HG03378 (cell line): ENCODE results near the gene REG3G.

ENCODE experiments used
- ATAC-seq: cut with Tn5 transposase; IDR thresholded peaks from one replicate; pipeline ENCODE4 v1.9.1; 2021; ENCODE audit warnings: mild to moderate bottlenecking, moderate library complexity; ENCODE audit not compliant: unreplicated experiment

The REG3G gene

DNA sequence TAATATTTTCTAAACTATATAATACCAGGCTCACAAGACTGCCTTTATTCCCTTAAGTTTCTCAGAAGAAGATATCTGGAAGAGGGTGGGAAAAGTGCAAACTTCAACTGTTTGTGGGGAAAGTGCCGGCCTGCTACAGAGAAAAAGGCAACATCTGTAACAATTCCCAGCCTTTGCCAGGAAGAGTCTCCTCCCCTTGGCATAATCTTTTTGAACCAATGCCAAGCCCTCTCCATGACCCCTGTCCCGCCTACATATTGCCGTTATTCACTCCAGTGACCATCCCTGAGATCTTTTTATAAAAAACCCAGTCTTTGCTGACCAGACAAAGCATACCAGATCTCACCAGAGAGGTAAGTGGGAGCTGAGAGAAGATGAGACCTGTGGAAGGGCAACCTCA is at the start of gene REG3G:
Gene REG3G (plus strand): TSS at position 282 of the 400 bp plus-strand sequence. CDS start 392 bp downstream, outside the sequence.
- ATAC-seq: no peak

DNA sequence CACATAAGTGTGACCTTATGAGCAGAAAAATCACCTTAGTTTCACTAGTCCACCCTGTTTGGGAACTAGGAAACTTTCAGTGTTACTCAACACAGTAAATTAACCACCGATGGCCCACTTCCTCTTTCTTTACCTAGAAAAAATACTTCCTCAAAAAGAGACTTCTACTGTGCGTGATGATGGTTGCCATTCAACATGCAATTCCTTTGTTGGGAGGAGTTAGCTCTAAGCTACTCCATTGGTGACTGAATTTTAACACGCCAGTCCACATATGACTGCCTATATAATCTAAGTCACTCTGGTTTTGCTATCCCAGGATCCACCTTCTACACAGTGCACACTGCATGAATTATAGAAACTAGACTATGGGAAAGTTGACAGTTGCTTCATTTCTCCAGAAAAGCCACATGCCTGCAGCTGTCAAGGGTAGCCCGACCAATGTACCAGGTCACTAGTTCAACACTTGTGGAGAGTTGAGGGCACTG is 47.8 kb upstream of the REG3G start:
- ATAC-seq: peak; percentile 99

DNA sequence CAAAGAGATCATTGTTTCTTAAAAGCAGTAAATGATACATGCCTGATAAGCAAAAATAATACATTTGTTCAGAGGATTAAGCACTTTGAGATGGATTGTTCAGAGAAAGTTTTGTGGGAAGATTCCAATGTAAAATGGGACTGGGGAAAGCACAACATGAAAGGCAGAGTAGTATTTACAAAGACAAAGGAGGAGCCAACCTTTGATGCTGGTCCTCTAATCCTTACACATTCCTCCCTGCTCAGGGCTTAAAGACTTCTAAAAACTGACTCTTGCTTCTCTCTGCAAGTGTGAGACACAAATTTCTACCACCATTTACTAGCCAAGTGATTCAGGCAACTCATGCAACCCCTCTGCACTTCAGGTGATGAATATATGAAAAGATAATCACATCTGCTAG is 47.2 kb upstream of the REG3G start:
- ATAC-seq: no peak

DNA sequence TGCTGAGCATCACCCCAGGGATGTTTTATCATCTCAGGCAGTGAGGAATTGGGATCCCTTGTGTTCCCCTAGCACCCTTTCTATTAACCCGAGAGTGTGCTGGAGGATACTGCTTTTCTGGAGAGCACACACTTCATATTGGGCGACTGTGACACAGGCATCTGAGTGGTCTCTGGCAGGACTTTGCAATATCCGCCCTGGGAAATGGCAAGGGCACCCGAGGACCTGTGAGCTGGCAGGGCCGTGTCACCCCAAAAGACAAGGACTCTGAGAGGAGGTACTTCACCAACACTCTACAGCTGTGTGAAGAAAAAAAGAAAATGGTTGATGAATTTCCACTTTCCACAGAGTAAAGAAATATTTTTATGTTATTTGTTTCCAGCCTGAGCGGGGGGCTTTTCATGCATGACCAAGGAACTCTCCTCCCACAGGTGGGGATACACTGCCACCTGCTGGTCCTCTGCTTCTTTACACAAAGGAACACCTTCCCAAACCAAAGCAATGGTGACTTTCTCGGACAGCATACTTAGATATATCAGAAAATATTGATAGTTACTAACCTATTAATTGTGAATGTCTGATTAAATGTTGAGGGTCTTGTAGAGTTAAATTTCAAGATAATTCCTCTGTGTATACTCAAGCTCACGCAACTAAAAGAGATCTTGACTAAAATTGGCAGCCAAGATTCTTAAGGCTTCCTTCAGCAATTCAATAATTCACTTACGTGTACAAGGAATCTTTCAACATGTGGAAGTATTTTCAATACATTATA is 45.9 kb upstream of the REG3G start:
- no peak for ATAC-seq

DNA sequence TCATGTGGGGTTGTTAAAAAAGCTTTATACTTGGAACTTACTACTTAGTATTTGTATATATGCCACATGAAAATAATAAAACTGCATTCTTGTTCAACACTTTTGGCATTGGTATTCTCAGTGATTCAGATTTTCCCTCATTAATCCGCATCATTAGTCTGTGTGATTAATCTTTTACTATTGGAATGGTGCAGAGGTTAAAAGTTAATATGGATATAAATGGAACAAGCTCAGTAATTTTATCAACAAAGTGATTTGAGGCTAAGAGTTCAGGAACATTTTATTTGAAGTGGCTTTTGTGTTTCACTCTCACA is 45.4 kb upstream of the REG3G start:
- no peak for ATAC-seq

DNA sequence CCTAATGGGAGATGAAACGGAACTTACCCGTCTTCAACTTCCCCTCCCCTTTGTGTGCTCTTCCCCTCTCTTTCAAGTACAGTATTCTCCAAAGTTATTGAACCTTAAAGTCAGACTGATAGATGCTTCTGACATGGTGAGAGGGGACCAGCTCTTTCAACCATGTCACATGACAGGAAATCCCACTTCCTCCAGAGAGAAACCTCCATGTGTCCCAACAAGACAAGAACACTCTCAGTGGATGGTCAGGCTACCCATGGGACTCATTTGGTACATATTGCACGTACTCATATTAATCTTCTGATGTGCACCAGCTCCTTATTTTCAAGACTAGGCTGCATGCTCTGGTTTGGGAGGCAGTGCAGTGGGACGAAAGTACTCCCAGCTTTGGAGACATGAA is 44.6 kb upstream of the REG3G start:
- ATAC-seq: no peak

DNA sequence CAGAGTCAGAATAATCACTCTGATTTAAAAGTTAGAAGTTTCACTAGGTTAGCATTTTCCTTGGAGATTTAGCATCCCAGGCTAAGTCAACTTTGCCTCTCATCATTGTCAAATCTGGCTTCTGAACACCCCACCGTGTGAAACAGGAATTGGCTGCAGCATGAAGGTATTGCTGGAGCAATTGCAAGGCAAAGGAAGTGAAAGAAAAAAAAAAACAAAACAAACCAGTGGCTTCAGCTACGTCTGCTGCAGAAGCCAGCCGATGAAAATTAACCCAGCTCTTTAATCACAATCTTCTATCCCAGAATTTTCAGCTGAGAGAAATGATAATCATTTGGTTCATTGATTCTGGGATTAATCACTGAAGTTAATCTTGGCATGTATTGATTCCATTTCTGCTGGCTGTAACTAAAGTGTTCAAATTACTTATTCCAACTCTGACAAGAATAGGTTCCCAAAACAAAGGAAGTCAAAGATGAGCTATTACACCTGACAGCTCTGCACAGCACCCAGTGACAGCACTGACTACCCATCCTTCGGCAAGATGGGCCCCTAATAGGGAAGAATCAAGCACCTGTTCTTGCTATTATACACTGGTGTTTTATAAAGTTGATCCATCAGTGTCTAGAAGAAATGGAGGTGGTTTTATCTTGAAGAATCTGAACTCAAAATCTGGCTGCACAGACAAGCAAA is 42.7 kb upstream of the REG3G start:
- ATAC-seq: no peak

DNA sequence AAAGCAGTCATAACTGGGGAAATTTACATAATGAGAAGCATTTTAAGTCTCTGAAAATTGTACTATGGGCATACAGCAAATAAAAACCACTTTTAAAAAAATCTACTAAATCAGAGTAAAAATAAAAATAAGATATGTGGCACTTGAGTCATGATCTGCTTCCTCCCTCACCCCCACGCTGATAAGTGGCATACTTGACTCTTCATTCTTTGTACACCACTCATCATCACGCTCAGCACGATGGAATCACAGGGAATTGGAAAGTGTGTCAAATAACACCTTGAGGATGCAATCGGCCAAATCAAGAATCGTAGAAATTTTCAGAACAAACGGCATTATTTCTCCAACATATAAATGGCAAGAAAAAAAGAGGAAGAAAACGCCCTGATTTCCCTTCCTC is 41.1 kb upstream of the REG3G start:
- ATAC-seq: no peak

DNA sequence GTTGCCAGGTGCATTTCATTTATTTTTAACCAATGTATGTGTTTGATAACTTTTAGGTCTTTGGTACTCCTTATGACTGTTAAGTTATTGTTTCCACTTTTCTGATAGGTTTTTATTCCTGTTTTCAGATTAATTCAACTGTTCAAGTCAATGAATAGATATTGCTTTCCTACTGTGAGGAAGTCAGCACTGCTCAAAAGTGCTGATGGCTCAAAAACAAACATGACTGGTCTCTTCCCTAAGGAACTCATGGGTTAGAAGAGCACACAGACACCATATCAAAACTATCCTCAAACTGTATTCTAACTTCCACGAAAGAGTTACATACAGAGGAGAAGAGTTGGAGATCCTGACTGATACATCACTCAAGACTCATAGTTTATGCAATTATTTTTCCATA is 39.9 kb upstream of the REG3G start:
- no peak for ATAC-seq

DNA sequence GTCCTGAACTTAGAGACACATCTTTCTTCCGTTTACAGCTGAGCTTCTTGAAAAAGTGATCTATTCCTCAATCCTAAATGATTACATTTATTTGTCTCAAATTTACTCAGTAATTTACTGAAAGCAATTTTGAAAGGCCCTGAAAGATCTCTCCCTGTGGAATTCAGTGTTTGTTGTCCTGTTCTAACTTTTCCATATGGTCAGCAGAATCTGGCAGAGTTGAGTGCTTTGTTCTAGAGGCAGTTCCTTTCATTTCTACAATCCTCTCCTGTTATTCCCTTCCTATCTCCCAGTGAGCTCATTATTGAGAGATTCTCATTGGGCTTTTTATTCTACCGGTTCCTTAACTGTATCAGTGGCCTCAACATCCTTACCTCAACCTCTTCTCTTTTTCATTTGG is 36.5 kb upstream of the REG3G start:
- ATAC-seq: no peak

DNA sequence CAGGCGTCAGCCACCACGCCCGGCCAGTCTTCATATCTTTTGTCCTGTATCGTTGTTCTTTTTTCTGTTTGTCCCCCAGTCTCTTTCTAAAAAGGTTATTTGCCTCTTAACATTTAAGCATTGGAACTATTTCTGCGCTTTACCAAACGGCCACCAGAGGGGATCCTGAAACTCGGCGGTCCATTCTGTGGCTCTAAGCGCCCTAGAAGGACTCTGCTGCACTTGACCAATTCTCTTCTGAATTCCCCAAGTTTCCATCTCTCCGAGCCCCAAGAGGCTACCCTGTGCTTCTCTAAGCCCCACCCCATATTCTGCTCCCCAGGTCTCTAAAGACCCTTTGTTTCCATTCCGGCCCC is 33.1 kb upstream of the REG3G start:
- no peak for ATAC-seq

DNA sequence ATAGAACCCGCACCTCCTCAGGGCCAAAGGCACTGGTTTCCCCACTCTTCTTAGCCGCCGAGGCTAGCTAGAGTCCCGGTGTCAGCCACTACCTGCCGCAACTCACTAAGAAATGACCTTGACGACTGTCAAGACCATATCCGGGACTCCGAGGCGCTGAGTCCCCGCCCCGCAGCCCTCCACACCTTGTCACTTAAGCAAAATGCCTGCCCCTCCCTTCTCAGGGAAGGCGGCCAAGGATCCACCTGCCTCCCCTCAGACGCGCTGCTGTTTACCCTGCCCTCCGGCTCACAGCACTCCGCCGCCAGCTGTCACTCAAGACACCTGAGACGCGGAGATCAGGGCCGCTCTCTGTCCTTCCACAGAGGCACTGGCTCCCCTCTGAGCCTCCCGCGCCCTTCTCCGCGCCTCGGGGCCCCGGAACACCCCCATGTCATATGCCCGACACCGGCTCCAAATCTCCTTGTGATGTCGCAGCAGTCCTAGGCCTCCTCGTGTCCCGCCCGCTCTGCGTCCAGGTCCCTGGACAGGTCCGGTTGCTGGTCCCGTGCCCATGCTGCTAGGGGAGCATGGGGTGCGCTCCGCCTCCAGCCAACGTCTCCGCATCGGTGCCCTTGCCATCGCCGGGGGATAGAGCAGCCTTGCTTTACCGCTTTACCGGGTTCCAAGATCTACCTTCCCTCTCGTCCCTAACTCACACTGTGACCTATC is 32.5 kb upstream of the REG3G start:
- ATAC-seq: no peak

DNA sequence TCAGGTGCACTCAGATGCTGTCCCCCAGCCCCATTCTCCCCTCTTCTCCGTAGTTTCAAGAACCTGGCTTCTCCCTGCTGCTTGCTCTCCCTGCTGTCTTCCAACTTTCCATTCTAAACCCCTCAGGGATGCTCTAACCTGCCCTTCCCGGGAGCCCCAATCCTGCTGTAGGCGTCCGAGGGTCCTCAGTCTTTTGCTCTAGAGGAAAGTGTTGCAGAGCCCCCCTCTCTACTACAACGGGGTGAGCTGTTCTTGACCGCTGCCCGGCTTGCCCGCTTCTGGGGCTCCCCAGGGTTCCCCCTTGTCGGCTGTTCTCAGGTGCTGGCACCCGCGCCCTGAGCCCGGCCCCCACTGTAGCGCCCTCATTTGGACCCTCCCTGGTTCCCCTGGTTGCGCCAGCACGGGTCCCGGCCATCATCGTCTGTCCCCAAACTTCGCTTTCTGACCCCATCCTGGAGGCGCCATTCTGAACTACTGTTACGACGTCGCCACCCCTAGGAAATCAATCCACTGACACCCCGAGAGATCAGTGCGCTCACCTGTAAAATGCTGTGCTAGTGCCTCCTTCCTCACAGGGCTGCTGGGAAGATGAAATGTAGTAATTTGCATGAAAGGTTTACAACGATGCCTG is 31.9 kb upstream of the REG3G start:
- no peak for ATAC-seq

DNA sequence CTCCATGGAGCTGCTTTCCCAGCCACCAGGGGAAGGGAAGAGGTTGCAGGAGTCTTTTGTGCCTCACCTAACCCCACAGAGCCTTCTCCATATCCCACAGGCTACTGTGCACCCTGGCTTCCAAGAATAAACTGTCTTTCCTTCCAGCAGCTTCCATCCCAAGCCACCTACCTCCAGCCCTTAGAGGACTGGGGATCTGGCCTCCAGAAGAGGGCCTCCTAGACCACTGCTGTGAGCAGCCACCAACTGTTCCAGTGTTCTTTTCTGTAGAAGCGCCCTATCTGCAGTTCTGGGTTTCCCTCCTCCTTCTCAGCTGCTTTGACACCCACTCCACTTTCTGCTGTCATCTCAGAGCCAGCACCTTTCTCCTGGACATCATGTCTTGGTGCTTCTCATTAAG is 30.7 kb upstream of the REG3G start:
- no peak for ATAC-seq

DNA sequence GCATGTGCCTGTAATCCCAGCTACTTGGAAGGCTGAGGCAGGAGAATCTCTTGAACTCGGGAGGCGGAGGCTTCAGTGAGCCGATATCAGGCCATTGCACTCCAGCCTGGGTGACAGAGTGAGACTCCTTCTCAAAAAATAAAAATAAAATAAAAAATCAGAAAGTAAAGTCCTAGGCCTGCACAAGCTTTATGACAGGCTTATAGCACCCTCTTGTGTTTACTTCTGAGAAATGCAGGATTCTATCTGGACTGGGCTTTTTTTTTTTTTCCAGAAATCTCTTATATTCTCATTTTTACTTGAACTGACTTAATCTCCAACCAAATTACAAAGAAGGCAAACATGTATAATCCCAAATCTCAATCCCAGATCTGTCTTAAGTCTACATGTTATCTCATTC is 26.1 kb upstream of the REG3G start:
- no peak for ATAC-seq

DNA sequence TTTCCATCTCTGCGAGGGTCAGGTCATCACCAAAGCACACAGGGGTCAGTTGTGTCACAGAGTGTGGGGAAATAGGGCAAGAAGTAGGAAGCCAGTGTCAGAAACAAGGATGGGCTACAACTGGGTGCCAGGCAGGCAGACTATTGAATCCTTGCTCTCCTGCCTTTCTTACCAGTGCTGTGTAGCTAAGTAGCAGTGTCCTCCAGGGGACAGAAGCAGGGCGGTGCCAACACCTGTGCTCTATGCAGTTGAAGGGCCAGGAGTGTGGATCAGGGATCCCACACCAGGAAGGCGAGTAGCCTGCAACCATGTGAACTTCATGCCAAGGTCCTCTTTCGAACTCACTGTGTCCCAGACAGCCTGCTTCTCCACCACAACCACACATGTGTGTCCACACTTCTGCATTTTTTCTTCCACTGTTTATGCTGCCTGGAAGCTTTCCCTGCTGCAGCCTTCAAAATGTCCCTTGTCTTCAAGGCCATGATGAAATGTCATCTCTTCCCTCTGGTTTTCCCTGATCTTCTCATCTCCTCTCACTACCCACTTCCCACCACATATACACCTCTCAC is 25.4 kb upstream of the REG3G start:
- ATAC-seq: no peak

DNA sequence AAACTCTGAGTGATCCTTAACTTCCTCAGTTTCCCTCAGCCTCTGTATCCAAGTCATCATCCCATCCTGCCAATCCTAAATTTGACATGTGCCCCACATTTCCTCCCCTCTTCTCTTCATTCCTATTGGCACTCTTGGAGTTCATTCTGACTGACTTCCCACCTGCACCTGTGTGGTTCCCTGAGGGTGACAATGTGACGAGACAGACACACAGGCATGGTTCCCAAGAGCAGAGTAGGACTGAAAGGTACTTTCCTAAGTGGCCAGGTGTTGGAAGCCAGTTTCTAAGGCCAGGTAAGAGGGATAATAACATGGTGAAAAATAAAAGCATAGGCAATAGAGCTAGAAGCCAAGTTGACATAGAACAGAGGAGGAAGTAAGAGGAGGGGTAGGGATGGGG is 24.2 kb upstream of the REG3G start:
- no peak for ATAC-seq

DNA sequence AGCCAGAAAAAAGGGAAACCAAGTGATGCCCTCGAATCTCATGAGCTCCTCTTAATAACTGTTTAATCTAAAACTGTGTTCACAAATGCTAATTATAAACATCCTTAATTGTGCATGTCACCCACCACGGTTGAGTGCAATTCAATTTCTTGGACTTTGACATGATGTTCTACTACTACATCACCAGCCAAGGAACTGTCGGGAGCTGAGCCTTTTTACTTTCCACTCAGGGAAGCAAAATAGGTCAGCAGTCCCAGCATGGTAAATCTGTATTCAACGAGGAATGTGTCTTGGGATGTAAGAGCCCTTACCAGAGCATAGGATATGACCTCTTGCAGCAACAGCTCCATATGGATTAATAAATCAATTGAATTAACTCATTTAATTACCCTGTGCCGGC is 20.8 kb upstream of the REG3G start:
- ATAC-seq: no peak

DNA sequence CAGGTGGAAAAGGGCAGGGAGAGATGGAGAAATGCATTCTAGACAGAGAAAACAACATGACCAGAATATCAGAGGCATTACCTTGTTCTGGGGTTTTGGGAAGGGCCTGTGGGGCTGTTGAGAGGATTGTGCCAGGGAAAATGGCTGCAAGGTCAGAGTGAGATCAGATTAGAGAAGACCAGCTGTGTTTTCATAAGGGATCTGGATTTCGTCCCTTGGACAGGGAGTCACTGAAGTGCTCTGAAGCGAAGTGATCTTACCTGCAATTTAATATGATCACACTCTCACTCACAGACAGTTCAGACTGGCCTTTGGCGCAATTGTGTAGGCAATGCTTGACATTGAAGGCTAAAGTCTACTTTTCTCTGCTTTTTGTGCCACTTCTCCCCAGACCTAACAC is 20.3 kb upstream of the REG3G start:
- no peak for ATAC-seq

DNA sequence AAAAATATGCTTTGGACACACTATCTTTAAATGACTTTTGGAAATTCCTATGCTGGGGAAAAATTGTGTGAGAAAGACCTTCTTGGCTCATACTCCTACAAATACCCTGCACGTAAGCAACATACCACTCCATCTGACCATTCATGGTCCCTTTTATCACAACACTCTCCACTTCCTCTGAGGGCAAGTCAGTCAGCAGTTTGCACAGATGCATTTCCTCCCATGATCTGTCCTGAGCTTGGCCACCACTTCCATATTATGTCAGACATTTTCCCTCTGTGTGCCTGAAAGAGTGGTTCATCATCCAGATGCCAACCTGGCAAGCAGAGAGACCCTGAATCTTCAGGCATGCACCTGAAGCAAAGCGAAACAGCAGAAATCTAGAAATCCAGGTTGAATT is 16.1 kb upstream of the REG3G start:
- ATAC-seq: no peak

DNA sequence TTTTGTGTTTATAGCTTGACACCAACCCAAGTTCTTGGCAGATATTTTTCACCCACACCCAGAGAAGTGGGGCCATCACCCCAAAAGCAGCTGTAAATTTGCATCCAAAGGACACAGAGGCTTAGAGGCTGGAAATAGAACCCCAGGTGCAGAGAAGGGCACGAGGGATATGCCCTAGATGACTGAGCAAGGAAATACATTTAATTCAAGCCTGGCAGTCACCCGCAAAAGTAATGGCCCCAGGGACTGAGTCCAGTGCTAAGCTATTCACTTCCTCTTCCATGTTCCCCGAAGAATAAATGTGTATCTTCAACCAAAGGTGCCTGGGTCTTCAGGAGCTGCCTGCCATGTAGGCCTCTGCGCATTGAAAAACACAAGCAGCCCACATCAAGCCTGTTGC is 14.0 kb upstream of the REG3G start:
- no peak for ATAC-seq
